ENCODE results near the gene GABRG2.

GABRG2 gene

GRCh38 chr5:162174358-162174974, 106.9 kb downstream of the GABRG2 start:
- ChIA-PET POLR2A (no interaction called here), CTCF (no interaction called here)
- Histone ChIP-seq H3K4me1 (ENCODE audit: control insufficient read depth, insufficient read depth, low read length) (no peaks in the 10 kb centered on the region), H3K36me3 (ENCODE audit: control insufficient read depth in 2 of 2, insufficient read depth in 1 of 2, low read length in 2 of 2) (no peaks in the 10 kb centered on the region), H3K9me3 (ENCODE audit: control insufficient read depth, insufficient read depth, low read depth, low read length) (no peaks in the 10 kb centered on the region), H3K4me3 (ENCODE audit: low read depth, low read length) (no peak overlapping the region), H3K27ac (ENCODE audit: extremely low read depth, low read depth, low read length) (no peak overlapping the region)
- TF ChIP-seq SETDB1 (IDR thresholded peaks at IDR 0.05; ENCODE audit: insufficient read length, low read length) (no peak), ZNF211 (tag by site-specific recombination; IDR thresholded peaks at IDR 0.05; ENCODE audit: low read depth) (no peak)

- TF ChIP-seq ZNF600 (tag by site-specific recombination; IDR thresholded peaks at IDR 0.05) = no peak
- no peak for TF ChIP-seq ZNF18 (tag by site-specific recombination; IDR thresholded peaks at IDR 0.05)
- no peak for TF ChIP-seq ZFP37 (tag by site-specific recombination; IDR thresholded peaks at IDR 0.05)
- TF ChIP-seq ZNF555 (tag by site-specific recombination; conservative IDR thresholded peaks at IDR 0.05) = no peak
- TF ChIP-seq ZNF664 (tag by site-specific recombination; IDR thresholded peaks at IDR 0.05) = no peak
- TF ChIP-seq ZNF221 (tag by site-specific recombination; IDR thresholded peaks at IDR 0.05; ENCODE audit: borderline replicate concordance) = no peak
- TF ChIP-seq ZBTB11 (tag by site-specific recombination; conservative IDR thresholded peaks at IDR 0.05; ENCODE audit: low read depth) = no peak
- TF ChIP-seq SCRT1 (tag by site-specific recombination; IDR thresholded peaks at IDR 0.05; ENCODE audit: borderline replicate concordance) = no peak
- no peak for TF ChIP-seq KLF9 (tag by site-specific recombination; IDR thresholded peaks at IDR 0.05; ENCODE audit: low read depth)
- TF ChIP-seq ZBTB26 (tag by site-specific recombination; optimal IDR thresholded peaks at IDR 0.05) = no peak
- TF ChIP-seq ZNF157 (tag by site-specific recombination; IDR thresholded peaks at IDR 0.05) = no peak
- TF ChIP-seq REST (tag by site-specific recombination; IDR thresholded peaks at IDR 0.05) = no peak
- no peak for TF ChIP-seq ZNF174 (tag by site-specific recombination; IDR thresholded peaks at IDR 0.05)
- TF ChIP-seq PRDM10 (tag by site-specific recombination; IDR thresholded peaks at IDR 0.05) = no peak
- TF ChIP-seq ZNF169 (tag by site-specific recombination; IDR thresholded peaks at IDR 0.05) = no peak
- no peak for TF ChIP-seq ZNF768 (tag by site-specific recombination; IDR thresholded peaks at IDR 0.05)
- ChIA-PET POLR2A (no interaction called here), CTCF (no interaction called here)
- H3K9me3 ChIP-seq (ENCODE audit: control insufficient read depth, insufficient read depth, low read depth, low read length) = no peaks in the 10 kb centered on the region
- H3K4me3 ChIP-seq (ENCODE audit: low read depth, low read length) = no peak overlapping the region
- H3K36me3 ChIP-seq (ENCODE audit: control insufficient read depth in 2 of 2, insufficient read depth in 1 of 2, low read length in 2 of 2) = no peaks in the 10 kb centered on the region
- no peaks in the 10 kb centered on the region for H3K4me1 ChIP-seq (ENCODE audit: control insufficient read depth, insufficient read depth, low read length)
- no peak overlapping the region for H3K27ac ChIP-seq (ENCODE audit: extremely low read depth, low read depth, low read length)
Measured at GRCh38 chr5:162187371-162187770, 119.8 kb downstream of the GABRG2 start.

Measured in HEK293 (cell line).